ENCODE data around the gene AP1AR.

Gene AP1AR

GRCh38 chr4:112222219-112222955, 9.2 kb upstream of the AP1AR start:
- no peak for DNase-seq

DNA sequence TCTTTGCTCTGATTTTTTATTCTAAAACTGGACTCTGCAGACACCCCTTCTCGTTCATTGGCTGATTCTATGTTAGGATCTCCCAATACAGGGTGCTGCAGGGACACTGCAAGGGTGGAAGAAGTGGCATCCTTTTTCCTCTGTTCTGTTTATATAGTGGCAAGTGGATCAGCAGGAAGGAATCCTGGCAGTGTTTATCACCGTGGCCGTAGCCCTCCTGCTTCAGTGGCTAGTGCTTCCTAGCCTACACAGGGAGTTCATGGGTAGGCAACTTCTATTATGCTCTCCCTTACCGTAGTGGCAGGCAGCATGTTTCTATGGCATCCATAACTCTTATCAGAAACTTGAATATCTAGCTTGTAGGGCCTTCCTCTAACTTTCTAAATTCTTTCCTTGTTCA, 6.4 kb upstream of the AP1AR start:
- DNase-seq: no peak

DNA sequence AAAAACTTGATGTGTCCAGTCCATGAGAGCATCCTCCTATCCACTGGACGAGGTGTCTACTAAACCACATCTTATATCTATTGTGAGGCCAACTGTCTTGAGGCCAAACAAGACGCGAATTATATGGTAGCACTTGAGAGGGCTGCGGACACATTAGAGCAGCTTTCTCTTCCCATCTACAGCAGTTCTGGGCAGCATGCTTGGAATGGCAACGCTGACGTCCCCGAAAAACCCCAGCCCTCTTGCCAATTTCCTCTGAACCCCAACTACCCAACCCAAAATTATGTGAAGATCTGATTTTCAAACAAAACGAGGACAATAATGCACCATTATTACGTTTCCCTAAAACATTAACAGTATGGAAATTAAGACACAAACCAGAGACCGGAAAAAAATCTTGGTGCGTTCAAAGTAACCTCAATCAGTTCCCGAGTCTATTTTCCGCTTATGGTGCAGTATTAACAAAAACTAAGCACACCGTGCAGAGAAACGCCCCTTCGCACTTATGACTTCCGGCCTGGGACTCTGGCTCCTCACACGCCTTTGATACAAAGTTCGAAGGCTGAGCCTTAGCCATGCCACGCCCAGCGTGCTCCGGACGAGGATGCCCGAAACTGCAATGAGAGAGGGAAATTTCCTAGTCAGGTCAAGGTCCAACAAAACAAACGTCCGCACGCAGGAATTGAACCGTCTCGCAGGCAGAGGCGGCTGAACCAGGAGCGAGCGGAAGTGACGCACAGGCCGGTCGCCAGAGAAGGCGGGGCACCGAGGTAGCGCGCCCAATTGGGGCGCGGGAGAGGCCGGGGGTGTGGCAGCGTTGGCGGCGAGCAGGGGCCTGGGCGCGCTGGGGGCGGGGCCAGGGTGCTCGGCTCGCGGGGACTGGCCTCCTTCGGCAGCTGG, 458 bp upstream of the AP1AR start:
- peak; percentile 61 for DNase-seq

DNA sequence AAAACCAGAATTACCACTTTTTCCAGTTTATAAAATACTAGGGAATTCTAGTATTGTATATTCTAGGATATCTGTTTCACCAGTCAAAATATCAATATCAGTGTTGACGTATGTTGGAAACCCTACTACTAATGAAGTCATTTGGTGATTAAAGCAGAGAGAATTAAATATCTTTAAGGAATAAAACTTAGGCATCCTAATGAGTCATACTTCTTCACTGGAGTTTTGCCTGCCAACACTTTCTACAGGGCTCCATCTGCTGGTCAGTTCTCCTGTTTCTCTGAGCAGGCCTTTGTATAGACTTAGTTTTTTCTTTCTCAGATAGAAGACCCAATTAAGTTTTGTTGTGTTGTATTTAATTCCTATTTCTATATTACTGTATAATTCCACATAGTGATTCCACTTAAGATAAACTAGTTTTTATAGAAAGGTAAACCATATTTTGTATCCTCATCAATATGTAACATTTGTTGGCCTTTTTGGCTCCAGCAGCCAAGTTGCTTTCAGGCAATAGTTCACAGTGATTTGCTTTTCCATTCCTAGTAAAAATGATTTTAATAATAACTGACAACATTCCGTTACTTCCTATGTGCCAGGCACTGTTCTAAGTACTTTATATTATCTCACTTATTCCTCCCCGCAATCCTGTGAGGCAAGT, 3.5 kb downstream of the AP1AR start:
- DNase-seq: no peak

GRCh38 chr4:112236040-112236439, 4.5 kb downstream of the AP1AR start:
- no peak for DNase-seq

- DNase-seq: no peak
Measured at GRCh38 chr4:112238833-112239232, 7.2 kb downstream of the AP1AR start.

DNA sequence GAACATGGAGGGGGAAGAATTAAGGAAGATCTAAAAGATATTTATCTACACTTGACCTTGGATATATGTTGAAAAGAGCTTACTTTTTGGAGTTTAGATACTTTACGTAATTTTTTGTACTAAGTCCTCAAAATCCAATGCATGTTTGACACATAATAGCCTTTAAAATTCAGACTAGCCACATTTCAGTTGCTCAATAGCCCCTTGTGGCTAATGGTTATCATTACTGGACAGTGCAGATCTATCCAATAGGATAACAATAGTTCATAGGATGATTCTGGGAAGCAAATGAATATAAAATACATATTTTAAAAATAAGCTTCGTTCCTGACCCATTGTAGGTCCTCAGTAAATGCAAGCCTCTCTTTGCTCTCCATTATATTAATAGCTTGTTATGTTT, 13.8 kb downstream of the AP1AR start:
- no peak for DNase-seq

DNA sequence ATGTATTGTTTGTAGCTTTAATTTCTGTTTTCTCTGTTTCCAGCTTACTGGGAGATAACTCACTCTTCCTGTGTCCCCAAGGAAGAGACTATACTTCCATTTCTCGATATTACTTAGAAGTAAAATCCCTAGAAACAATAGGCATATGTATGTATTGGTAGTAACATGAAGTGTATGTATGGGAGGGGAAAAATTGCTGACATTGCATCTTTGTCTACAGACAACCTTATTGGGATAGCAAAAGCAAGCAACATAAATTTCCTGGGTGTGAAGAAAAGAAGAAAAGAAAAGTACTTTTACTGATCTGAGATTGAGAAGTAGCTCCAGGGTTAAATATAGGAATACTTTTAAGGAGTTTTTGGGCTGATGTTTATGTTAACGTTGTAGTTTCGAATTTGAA, 15.4 kb downstream of the AP1AR start:
- no peak for DNase-seq

DNA sequence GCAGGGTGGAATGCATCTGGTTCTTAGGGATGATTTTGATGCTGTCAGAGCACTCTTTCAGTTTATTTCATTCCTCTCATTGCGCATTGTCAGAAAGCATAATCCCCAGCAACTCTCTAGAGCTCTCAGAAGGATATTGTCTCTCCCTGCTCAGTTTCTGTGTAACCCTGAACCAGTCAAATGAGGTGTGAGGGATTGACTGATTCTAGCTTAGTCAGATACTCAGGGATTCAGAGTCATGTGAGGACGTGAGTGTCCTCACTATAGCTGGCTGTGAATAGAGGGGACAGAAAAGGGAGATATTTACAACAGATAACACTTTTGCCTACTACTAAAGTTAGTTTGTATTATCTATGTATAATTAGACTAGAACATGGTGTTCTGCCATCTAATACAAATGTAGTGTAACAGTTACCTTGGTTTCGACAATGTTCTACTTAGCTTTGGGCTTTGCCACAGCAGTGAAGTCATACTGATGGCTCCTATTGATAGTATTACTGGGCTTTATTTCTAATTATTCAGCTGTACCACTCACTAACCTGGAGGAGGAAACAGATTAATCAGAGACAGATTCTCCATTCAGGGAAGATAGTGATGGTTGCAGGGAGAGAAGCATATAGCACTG, 19.5 kb downstream of the AP1AR start:
- no peak for DNase-seq

GRCh38 chr4:112252234-112252633, 20.6 kb downstream of the AP1AR start:
- DNase-seq: no peak

GRCh38 chr4:112253382-112254000, 21.9 kb downstream of the AP1AR start:
- no peak for DNase-seq

DNA sequence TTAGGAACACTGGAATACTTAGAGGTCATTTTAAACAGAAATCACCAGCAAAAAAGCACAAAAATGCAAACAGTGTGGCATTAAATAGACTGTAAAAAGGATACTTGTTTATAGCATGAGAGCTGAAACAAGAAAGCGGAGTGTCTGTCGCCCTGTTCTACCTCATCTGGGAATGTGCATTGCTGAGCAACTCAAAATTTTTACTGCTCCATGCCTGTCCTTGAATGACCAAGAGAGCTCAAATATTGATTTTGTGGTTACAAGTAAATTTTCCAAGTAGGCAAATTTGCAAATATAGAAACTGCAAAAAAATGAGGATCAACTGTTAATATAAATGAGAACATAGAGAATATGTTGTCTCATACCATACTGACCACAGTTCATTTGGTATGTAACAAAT, 25.5 kb downstream of the AP1AR start:
- DNase-seq: no peak

GRCh38 chr4:112266823-112267222, 35.2 kb downstream of the AP1AR start:
- no peak for DNase-seq

GRCh38 chr4:112270051-112270450, 38.5 kb downstream of the AP1AR start:
- no peak for DNase-seq

GRCh38 chr4:112270640-112271421, 39.2 kb downstream of the AP1AR start:
- no peak for DNase-seq

DNA sequence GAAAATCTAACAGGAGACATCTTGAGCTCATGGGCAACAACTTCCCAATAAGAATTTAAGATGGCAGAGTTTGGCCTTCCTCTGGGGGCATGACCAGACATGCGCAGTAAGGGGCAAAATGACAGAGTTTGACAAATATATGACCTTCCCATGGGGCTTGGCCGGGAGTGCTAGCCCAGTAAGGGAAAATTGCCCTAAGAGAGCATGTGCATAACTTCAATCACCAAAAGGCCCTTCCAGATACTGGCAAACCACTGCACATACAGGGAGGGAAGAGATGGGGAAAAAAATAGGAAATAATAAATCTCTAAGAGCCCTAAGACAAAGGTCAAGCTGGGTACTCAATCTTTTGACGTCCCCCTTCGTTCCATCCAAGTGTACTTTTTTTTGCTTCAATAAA, 40.7 kb downstream of the AP1AR start:
- no peak for DNase-seq

GRCh38 chr4:112274959-112275358, 43.4 kb downstream of the AP1AR start:
- DNase-seq: no peak

GRCh38 chr4:112276113-112276512, 44.5 kb downstream of the AP1AR start:
- no peak for DNase-seq

DNA sequence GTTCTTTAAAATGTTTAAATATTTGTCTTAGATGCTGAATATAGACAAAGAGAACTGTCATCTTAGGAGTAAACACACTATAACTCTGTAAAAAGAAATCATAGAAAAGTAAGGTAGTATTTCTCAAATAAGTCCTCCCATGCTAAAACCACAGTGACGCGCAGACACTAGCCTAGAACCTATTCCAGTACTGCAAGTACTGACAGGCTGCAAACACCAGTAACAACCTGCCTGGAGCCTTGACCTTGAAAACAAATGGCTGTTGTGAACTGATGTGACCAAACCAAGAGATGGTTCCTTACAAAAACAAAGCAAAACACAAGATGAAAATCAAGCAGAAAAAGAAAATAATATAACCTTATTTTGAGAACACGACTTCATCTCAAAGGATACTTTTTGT, 45.6 kb downstream of the AP1AR start:
- no peak for DNase-seq

DNA sequence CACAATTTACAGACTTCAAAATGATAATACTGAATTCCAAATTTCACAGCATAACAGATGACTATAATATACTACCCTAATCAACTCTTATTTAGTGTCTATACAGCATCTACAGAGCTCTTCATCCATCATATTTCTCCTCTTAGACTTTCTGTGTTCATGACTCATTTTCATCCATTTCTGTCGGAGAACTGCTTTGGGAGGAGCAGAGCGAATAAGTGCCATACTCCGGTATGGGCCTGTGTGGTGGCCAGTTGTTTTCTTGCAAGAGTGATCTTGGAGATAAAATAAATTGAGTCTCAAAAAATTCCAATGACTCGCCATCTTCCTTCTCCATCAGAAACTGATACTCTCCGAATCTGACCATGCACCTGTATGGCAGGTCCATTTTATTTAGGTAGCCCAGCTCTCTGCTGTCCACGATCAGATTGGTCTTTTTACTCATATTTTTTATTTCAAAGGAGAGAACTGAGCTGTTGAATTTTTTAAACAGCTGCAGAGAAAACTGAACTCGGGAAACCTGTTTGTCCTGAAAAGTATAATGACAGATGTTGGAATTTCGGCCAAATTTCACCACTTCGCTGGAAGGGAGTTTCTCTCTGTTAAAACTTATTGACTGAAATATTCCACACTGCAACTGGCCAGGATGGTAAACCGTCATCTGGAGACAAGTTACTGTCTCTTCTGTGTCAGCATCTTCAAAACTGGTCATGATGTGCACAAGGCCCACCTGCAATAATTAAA, 46.3 kb downstream of the AP1AR start:
- DNase-seq: no peak
